Measurements from ENCODE around the gene FOXJ2. TPM values are rescaled to one million over a fixed set of nuclear protein-coding genes. Genes with fewer than 3 reads are reported as not detected.

The FOXJ2 gene
- total RNA-seq, 1 experiment from 2014 or later = 8.0 TPM

- no peak overlapping the region for H3K4me3 ChIP-seq
- H3K4me1 ChIP-seq = peaks cover 12% of the 10 kb centered on the region; the same call in 1 of the 2 replicates
- no peak overlapping the region for H3K27ac ChIP-seq
- no peaks in the 10 kb centered on the region for H3K9me3 ChIP-seq (replicated peaks)
- no peaks in the 10 kb centered on the region for H3K36me3 ChIP-seq
- no peaks in the 10 kb centered on the region for H3K27me3 ChIP-seq
- no peak for DNase-seq
Observed at GRCh38 chr12:8037947-8038346, 5.4 kb downstream of the FOXJ2 start.

GRCh38 chr12:8038659-8039114 lies 6.2 kb downstream of the FOXJ2 start:
- H3K4me3 ChIP-seq = no peak overlapping the region
- no peaks in the 10 kb centered on the region for H3K27me3 ChIP-seq
- H3K27ac ChIP-seq = no peak overlapping the region
- peak; percentile 60 to 65 for DNase-seq
- H3K4me1 ChIP-seq = peaks cover 12% of the 10 kb centered on the region; the same call in 1 of the 2 replicates
- no peaks in the 10 kb centered on the region for H3K9me3 ChIP-seq (replicated peaks)
- no peaks in the 10 kb centered on the region; the same call in 1 of the 2 replicates for H3K36me3 ChIP-seq

- Histone ChIP-seq H3K27ac (no peak overlapping the region), H3K9me3 (replicated peaks) (no peaks in the 10 kb centered on the region), H3K4me3 (no peak overlapping the region), H3K4me1 (peaks cover 9% of the 10 kb centered on the region; the same call in 1 of the 2 replicates), H3K27me3 (no peaks in the 10 kb centered on the region), H3K36me3 (no peaks in the 10 kb centered on the region; the same call in none of the 2 replicates)
- DNase-seq = no peak
Observed at GRCh38 chr12:8040791-8041190, 8.3 kb downstream of the FOXJ2 start.

GRCh38 chr12:8045952-8046944 lies 13.7 kb downstream of the FOXJ2 start:
- H3K27me3 ChIP-seq = no peaks in the 10 kb centered on the region
- no peaks in the 10 kb centered on the region for H3K9me3 ChIP-seq (replicated peaks)
- H3K4me1 ChIP-seq = no peaks in the 10 kb centered on the region
- H3K27ac ChIP-seq = no peak overlapping the region
- H3K4me3 ChIP-seq = no peak overlapping the region
- H3K36me3 ChIP-seq = peaks cover 2% of the 10 kb centered on the region
- peak; percentile 66 to 86 for DNase-seq

GRCh38 chr12:8047842-8048241 lies 15.3 kb downstream of the FOXJ2 start:
- no peak for DNase-seq
- no peaks in the 10 kb centered on the region for H3K4me1 ChIP-seq
- peaks cover 2% of the 10 kb centered on the region for H3K36me3 ChIP-seq
- no peak overlapping the region for H3K4me3 ChIP-seq
- H3K27me3 ChIP-seq = no peaks in the 10 kb centered on the region
- H3K9me3 ChIP-seq (replicated peaks) = no peaks in the 10 kb centered on the region
- H3K27ac ChIP-seq = no peak overlapping the region

- no peak overlapping the region for H3K4me3 ChIP-seq
- peaks cover 4% of the 10 kb centered on the region for H3K36me3 ChIP-seq
- no peak for DNase-seq
- H3K9me3 ChIP-seq (replicated peaks) = no peaks in the 10 kb centered on the region
- H3K4me1 ChIP-seq = no peaks in the 10 kb centered on the region
- H3K27ac ChIP-seq = no peak overlapping the region
- no peaks in the 10 kb centered on the region for H3K27me3 ChIP-seq
Observed at GRCh38 chr12:8048906-8049305, 16.4 kb downstream of the FOXJ2 start.

- H3K36me3 ChIP-seq = peaks cover 4% of the 10 kb centered on the region
- no peaks in the 10 kb centered on the region for H3K9me3 ChIP-seq (replicated peaks)
- DNase-seq = no peak
- H3K4me3 ChIP-seq = no peak overlapping the region
- H3K4me1 ChIP-seq = no peaks in the 10 kb centered on the region
- no peak overlapping the region for H3K27ac ChIP-seq
- H3K27me3 ChIP-seq = no peaks in the 10 kb centered on the region
Observed at GRCh38 chr12:8050600-8051250, 18.2 kb downstream of the FOXJ2 start.

- no peaks in the 10 kb centered on the region for H3K4me1 ChIP-seq
- no peaks in the 10 kb centered on the region for H3K27me3 ChIP-seq
- no peak for DNase-seq
- no peaks in the 10 kb centered on the region for H3K9me3 ChIP-seq (replicated peaks)
- peaks cover 4% of the 10 kb centered on the region; the same call in 1 of the 2 replicates for H3K36me3 ChIP-seq
- no peak overlapping the region for H3K27ac ChIP-seq
- no peak overlapping the region for H3K4me3 ChIP-seq
Observed at GRCh38 chr12:8052679-8053078, 20.2 kb downstream of the FOXJ2 start.

GRCh38 chr12:8054816-8055215 lies 22.3 kb downstream of the FOXJ2 start:
- Histone ChIP-seq H3K36me3 (peaks cover 2% of the 10 kb centered on the region; the same call in 1 of the 2 replicates), H3K4me1 (no peaks in the 10 kb centered on the region), H3K27me3 (no peaks in the 10 kb centered on the region), H3K4me3 (no peak overlapping the region), H3K9me3 (replicated peaks) (no peaks in the 10 kb centered on the region), H3K27ac (no peak overlapping the region)
- DNase-seq = no peak

GRCh38 chr12:8057306-8057705 lies 24.8 kb downstream of the FOXJ2 start:
- no peak for DNase-seq
- no peaks in the 10 kb centered on the region for H3K27me3 ChIP-seq
- no peaks in the 10 kb centered on the region for H3K9me3 ChIP-seq (replicated peaks)
- H3K4me3 ChIP-seq = no peak overlapping the region
- no peak overlapping the region for H3K27ac ChIP-seq
- H3K4me1 ChIP-seq = no peaks in the 10 kb centered on the region
- H3K36me3 ChIP-seq = peaks cover 2% of the 10 kb centered on the region; the same call in 1 of the 2 replicates

- H3K4me1 ChIP-seq = no peaks in the 10 kb centered on the region
- H3K4me3 ChIP-seq = no peak overlapping the region
- H3K27me3 ChIP-seq = no peaks in the 10 kb centered on the region
- no peak overlapping the region for H3K27ac ChIP-seq
- no peak for DNase-seq
- H3K36me3 ChIP-seq = peaks cover 2% of the 10 kb centered on the region; the same call in 1 of the 2 replicates
- H3K9me3 ChIP-seq (replicated peaks) = no peaks in the 10 kb centered on the region
Observed at GRCh38 chr12:8057839-8058238, 25.3 kb downstream of the FOXJ2 start.

- no peak for DNase-seq
- Histone ChIP-seq H3K27ac (no peak overlapping the region), H3K4me3 (no peak overlapping the region), H3K9me3 (replicated peaks) (no peaks in the 10 kb centered on the region), H3K36me3 (no peaks in the 10 kb centered on the region), H3K27me3 (no peaks in the 10 kb centered on the region), H3K4me1 (no peaks in the 10 kb centered on the region)
Observed at GRCh38 chr12:8058506-8058905, 26.0 kb downstream of the FOXJ2 start.

- no peaks in the 10 kb centered on the region for H3K4me1 ChIP-seq
- H3K9me3 ChIP-seq (replicated peaks) = no peaks in the 10 kb centered on the region
- H3K4me3 ChIP-seq = no peak overlapping the region
- H3K36me3 ChIP-seq = no peaks in the 10 kb centered on the region
- H3K27ac ChIP-seq = no peak overlapping the region
- H3K27me3 ChIP-seq = no peaks in the 10 kb centered on the region
- DNase-seq = no peak
Observed at GRCh38 chr12:8064131-8064530, 31.6 kb downstream of the FOXJ2 start.

- Histone ChIP-seq H3K4me3 (no peak within 1 kb of the TSS), H3K27ac (no peak within 1 kb of the TSS), H3K27me3 (no peaks in the 10 kb centered on the region), H3K9me3 (replicated peaks) (no peaks in the 10 kb centered on the region), H3K36me3 (no peaks in the 10 kb centered on the region), H3K4me1 (no peaks in the 10 kb centered on the region)
- DNase-seq = peak in 1 of 2 experiments; percentile 16
Observed at GRCh38 chr12:8065991-8066594, 33.6 kb downstream of the FOXJ2 start, which contains the start of gene C3AR1. C3AR1 (minus strand) TSS chr12:8066359; CDS start chr12:8060185, 6,174 bp downstream.
